ENCODE results near the gene SERINC1.

The SERINC1 gene

GRCh38 chr6:122438975-122439374, 32.6 kb downstream of the SERINC1 start:
- DNase-seq (ENCODE audit: low read depth): no peak
- TF ChIP-seq, protein P1, sequence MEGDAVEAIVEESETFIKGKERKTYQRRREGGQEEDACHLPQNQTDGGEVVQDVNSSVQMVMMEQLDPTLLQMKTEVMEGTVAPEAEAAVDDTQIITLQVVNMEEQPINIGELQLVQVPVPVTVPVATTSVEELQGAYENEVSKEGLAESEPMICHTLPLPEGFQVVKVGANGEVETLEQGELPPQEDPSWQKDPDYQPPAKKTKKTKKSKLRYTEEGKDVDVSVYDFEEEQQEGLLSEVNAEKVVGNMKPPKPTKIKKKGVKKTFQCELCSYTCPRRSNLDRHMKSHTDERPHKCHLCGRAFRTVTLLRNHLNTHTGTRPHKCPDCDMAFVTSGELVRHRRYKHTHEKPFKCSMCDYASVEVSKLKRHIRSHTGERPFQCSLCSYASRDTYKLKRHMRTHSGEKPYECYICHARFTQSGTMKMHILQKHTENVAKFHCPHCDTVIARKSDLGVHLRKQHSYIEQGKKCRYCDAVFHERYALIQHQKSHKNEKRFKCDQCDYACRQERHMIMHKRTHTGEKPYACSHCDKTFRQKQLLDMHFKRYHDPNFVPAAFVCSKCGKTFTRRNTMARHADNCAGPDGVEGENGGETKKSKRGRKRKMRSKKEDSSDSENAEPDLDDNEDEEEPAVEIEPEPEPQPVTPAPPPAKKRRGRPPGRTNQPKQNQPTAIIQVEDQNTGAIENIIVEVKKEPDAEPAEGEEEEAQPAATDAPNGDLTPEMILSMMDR (IDR thresholded peaks at IDR 0.05; ENCODE audit: low read length, missing control alignments): no peak
- H3K4me3 ChIP-seq (replicated peaks; ENCODE audit: low read depth, low read length): no peak overlapping the region

DNA sequence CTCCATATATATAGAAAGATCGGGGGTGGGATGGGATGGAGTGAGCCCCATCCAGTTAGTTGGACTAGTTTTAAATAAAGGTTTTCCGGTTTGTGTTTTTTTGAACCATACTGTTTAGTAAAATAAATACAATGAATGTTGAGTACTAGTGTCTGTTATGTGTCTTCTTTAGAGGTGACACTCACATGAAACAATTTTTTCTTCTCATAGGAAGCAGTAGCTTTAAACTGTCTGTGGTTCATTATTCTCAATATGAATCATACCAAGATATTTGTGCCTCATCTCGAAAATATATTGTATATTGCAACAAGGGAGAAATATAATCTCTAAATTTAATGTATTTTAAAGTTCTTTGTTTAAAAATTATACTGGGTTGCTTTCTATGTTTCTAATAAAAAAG, 38.8 kb downstream of the SERINC1 start:
- TF ChIP-seq, protein P1 (IDR thresholded peaks at IDR 0.05; ENCODE audit: low read length, missing control alignments): no peak
- H3K4me3 ChIP-seq (replicated peaks; ENCODE audit: low read depth, low read length): no peak overlapping the region
- DNase-seq (ENCODE audit: low read depth): no peak

DNA sequence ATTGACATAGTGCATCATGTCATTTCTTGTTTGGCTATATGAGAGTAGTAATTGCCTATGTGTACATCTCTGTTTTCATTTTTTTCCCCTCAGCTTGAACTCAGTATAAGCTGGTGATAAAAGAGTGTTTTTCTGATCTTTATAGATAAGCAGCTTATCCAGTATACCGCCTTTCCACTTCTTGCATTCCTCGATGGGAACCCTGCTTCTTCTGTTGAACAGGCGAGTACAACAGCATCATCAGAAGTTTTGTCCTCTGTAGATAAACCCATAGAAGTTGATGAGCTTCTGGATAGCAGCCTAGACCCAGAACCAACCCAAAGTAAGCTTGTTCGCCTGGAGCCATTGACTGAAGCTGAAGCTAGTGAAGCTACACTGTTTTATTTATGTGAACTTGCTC, 39.8 kb downstream of the SERINC1 start:
- no peak overlapping the region for H3K4me3 ChIP-seq (replicated peaks; ENCODE audit: low read depth, low read length)
- DNase-seq (ENCODE audit: low read depth): no peak
- TF ChIP-seq, protein P1 (IDR thresholded peaks at IDR 0.05; ENCODE audit: low read length, missing control alignments): no peak

DNA sequence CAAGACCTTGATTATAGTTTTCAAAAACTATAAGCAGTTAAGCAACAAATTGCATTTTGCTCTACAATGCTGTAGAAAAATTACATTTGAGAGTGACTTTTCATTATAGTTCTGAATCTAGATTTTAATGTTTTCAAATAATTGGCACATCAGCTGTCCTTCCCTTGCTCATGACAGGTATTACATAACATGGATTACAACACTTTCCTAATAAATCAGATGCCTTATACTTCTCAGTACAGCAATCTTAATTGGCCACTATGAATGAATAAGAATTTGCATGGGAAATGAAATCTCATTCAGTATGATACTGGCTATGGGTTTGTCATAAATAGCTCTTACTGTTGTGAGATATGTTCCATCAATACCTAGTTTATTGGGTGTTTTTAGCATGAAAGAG, 42.3 kb downstream of the SERINC1 start:
- H3K4me3 ChIP-seq (replicated peaks; ENCODE audit: low read depth, low read length): no peak overlapping the region
- peak; percentile 11 for DNase-seq (ENCODE audit: low read depth)
- TF ChIP-seq, protein P1 (IDR thresholded peaks at IDR 0.05; ENCODE audit: low read length, missing control alignments): no peak

DNA sequence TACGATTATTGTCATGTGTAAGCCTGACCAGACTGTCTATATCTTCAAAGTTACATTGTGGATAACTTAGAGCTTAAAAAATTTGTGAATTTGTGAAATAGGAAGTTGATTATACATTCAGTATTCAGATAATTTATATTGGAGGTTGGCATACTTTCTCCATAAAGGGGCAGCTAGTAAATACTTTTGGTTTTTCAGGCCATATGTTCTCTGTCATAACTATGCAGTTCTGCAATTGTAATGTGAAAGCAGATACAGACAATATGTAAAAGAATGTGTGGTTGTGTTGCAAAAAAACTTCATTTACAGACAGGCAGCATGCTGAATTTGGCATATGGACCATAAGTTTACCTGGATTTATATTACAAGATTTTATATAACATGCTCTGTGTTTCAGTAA, 42.8 kb downstream of the SERINC1 start:
- TF ChIP-seq, protein P1 (IDR thresholded peaks at IDR 0.05; ENCODE audit: low read length, missing control alignments): no peak
- DNase-seq (ENCODE audit: low read depth): peak; percentile 11
- H3K4me3 ChIP-seq (replicated peaks; ENCODE audit: low read depth, low read length): no peak overlapping the region

- H3K4me3 ChIP-seq (replicated peaks; ENCODE audit: low read depth, low read length): no peak overlapping the region
- DNase-seq (ENCODE audit: low read depth): no peak
- TF ChIP-seq, protein P1 (IDR thresholded peaks at IDR 0.05; ENCODE audit: low read length, missing control alignments): no peak
Measured at GRCh38 chr6:122426597-122426996, 45.0 kb downstream of the SERINC1 start.

DNA sequence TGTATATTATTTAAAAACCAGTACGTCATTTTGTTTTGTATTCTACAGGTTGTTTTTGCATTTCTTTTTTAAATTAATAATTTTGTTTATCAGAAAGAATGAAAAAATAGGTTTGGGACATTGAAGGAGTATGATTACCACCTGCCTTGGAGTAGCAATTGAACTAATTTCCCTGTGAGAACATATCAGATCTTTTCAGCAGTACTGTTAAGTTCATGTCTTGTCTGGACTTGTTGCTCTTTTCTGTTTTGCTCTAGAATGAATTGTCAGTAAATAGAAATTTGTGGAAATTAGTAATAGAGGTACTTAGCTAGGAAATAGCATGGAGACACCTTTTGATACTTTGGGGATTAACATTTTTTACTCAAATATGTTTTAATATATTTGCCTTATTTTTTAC, 47.9 kb downstream of the SERINC1 start:
- no peak for DNase-seq (ENCODE audit: low read depth)
- no peak overlapping the region for H3K4me3 ChIP-seq (replicated peaks; ENCODE audit: low read depth, low read length)
- TF ChIP-seq, protein P1 (IDR thresholded peaks at IDR 0.05; ENCODE audit: low read length, missing control alignments): no peak

Measured in fibroblast of pulmonary artery (primary cell).